Measurements from ENCODE around the gene ZCCHC8.

ZCCHC8 gene

DNA sequence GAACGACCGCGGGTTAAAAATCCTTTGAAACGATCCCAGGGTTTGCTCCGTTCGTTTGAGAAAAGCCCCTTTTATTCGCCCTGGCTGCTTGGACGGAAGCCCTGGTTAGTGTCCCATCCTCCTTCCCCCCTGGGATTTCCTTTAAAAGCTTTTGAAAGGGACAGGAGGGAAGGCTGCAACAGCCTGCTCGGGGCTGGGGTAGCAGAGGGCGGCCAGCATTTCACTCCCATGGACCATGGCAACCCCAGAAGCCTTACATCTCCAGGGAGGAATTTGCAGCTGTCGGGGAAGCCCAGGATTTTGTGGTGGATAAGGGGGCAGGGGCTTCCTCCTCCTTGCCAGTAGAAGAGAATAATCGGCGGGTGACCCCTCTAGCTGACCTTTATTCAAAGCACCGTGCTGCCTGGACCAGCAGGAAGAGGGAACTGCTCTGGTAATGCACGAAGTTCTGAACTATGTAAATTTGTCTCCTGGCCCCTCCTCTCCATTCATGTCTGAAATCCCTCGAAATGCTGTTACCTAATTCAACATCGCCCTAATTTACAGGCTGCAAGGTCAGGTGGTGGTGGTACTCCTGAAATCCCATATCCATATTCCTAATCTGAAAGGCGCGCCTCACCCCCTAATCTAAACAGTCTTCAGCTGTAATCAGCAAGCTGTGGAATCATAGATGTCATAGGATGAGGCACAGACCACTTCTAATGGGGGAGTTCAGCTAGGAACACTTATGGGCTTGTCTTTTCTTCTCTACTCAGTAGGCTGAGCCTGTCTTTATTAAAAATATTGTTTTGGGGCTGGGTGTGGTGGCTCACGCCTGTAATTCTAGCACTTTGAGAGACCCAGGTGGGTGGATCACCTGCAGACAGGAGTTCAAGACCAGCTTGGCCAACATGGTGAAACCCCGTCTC lies 77.2 kb downstream of the ZCCHC8 start:
- DNase-seq (ENCODE audit: low read depth): peak; percentile 56

GRCh38 chr12:122422730-122423257 lies 77.9 kb downstream of the ZCCHC8 start:
- peak; percentile 81 for DNase-seq (ENCODE audit: low read depth)

DNA sequence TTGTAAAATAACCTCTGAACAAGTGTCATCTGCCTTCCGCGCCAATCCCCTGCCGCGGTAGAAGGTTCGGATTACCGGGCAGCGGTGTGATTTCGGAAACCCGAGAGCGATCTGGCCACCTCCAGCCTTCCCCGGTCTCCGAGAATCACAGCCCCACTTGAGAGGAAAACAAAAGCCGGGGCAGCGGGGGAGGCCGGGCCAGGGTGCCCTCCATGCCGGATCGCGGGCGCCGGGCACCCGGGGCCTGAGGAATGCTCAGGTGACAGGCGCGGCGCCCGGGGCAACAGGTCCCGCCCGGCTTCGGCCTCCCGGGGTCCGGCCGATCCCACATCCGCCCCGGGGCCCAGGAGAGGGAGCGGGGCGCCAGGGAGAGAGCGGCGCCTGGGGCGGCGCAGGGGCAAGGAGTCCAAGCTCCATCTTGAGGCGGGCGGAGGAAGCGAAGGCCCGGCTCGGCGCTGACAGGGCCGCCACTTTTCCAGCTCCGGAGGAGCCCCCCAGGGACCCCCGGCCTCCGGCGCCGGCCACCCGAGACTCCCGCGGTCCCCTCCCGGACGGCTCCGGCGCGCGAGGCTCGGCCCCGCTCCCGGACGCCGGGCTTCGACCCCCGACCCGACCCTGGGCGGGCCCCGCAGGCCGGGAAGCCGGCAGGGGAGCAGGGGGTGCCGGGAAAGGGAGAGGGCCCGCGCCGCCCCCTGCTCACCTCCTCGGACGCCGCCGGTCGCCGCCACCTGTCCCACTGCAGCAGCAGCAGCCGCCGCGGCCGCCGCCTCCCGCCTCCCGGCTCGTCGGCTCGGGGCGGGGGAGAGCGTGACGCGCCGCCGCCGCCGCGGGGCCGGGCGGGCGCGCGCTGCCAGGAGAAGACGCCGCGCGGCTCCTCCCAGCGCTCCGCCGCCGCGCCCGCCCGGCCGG lies 78.7 kb downstream of the ZCCHC8 start, which contains the start of gene CLIP1:
CLIP1 (minus strand) TSS at position 849 of the 909 bp plus-strand sequence. CDS start 42,217 bp downstream, outside the sequence.
- peak; percentile 87 for DNase-seq (ENCODE audit: low read depth)
